Prostate gland (tissue), 2 donors: ENCODE data around the gene CTF1. TPM values are rescaled to one million over a fixed set of nuclear protein-coding genes. Genes with fewer than 3 reads are reported as not detected.

Source experiments
- DNase-seq: peaks from one replicate; pipeline ENCODE4 v3.0.0-alpha.2; 2019; ENCODE audit warnings: low spot score
- H3K27ac ChIP-seq, 2 donors: fragments of 200-600 bp; sonication (generic); 2 replicates each; pipeline ENCODE4 v1.5.1; 2017 to 2019
- H3K27me3 ChIP-seq: fragments of 200-600 bp; sonication (generic); replicated peaks from 2 replicates; pipeline ENCODE4 v1.5.1; 2019; ENCODE audit not compliant: insufficient read depth
- H3K36me3 ChIP-seq, 2 donors: fragments of 200-600 bp; sonication (generic); 1 replicate in 1 of 2; 2 replicates in 1 of 2; pipeline versions ENCODE4 v1.5.1 to v1.8.1; 2017 to 2019
- H3K4me1 ChIP-seq: fragments of 200-600 bp; sonication (generic); replicated peaks from 2 replicates; pipeline ENCODE4 v1.5.1; 2019
- H3K4me3 ChIP-seq, 2 donors: fragments of 200-600 bp; sonication (generic); 2 replicates each; pipeline ENCODE4 v1.5.1; 2017 to 2019
- H3K9me3 ChIP-seq: fragments of 200-600 bp; sonication (generic); 2 replicates; pipeline ENCODE4 v1.5.1; 2017
- CTCF ChIP-seq, 4 experiments: fragments of 200-600 bp in 2 of 4; fragments of 450-650 bp in 2 of 4; sonication (generic) in 2 of 4; IDR thresholded peaks; 1 replicate in 3 of 4; 2 replicates in 1 of 4; pipeline ENCODE4 v1.5.1; 2016 to 2019; ENCODE audit warnings: antibody characterized with exemption in 4 of 4, mild to moderate bottlenecking in 2 of 4, moderate library complexity in 2 of 4
- POLR2A ChIP-seq: fragments of 450-650 bp; IDR thresholded peaks from one replicate; pipeline ENCODE4 v1.6.1; 2016; ENCODE audit warnings: antibody characterized with exemption, mild to moderate bottlenecking
- POLR2AphosphoS5 ChIP-seq: sonication (generic); formaldehyde crosslinking; IDR thresholded peaks from one replicate; pipeline ENCODE4 v1.6.1; 2017; ENCODE audit warnings: antibody characterized with exemption
- WGBS: methylation state at CpG from one replicate; pipeline ENCODE4 v1.1.5; 2018; 5-methylcytosine and 5-hydroxymethylcytosine counted together
- intact Hi-C: fragments of 100-400 bp; cut with DNase I; formaldehyde crosslinking; loops from one replicate; pipeline ENCODE4 v1.14.2; 2022
- total RNA-seq, 2 donors: library from RNA; depleted of rRNA; stranded (reverse); fragments of >200 nt; gene quantifications; one replicate each; pipeline ENCODE4 v1.1.0, GENCODE V29; 2016

CTF1 gene
- total RNA-seq, 2 donors from 2014 or later: 9.8 to 13.9 TPM

DNA sequence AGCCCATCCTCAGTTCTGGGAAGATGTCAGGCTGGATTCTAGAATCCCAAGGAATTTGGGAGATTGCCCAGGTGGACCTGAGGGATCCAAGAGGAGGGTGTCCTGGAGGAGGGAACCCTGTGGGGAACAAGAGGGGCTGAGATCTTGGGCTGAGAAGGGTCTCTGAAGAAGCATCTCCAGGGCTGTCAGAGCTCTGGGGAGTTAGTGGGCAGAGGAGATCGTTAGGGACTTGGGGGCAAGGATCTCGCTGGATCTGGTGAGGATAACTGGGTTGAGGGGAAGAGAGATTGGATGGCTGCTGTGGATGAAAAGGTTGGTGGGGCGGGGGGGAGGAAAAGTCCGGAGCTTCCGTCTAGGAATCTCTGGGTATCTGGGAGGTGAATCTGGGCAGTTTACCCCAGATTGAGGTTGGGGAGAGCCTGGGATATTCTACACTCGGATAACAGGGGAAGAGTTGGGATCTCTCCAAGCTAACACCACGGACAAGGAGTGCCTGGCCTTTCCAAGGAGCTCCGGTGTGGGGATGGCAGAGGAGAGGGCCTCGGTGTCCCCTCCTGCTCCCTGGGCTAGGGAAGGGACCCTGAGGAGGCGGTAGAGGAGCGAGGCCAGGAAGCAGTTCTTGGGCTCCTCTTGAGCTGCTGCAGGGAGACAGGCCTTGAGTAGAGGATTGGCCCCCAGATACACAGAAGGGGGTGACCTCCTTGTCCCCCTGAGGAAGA lies 28.7 kb downstream of the CTF1 start:
- Histone ChIP-seq H3K27me3 (no peaks in the 10 kb centered on the region), H3K36me3 (peaks cover 0 to 2% of the 10 kb centered on the region in 2 donors), H3K4me3 (peak overlapping the region in 1 of 2 donors; percentile 61), H3K27ac (peak overlapping the region; percentile 92 to 96), H3K4me1 (no peaks in the 10 kb centered on the region), H3K9me3 (no peaks in the 10 kb centered on the region)
- DNase-seq: no peak
- WGBS: 55% methylated on average over 11 of the region's 11 CpGs
- no peak for TF ChIP-seq POLR2AphosphoS5
- TF ChIP-seq CTCF (IDR thresholded peaks at IDR 0.05): no peak
- no peak for TF ChIP-seq POLR2A
- intact Hi-C loops: loop anchor here (5.0 kb wide), 1 partner anchor 83 kb away; no protein-coding TSS in a partner anchor

GRCh38 chr16:30925632-30925987 lies 29.2 kb downstream of the CTF1 start:
- TF ChIP-seq POLR2AphosphoS5 (no peak), CTCF (IDR thresholded peaks at IDR 0.05) (no peak), POLR2A (no peak)
- Histone ChIP-seq H3K27ac (no peak overlapping the region), H3K4me3 (no peak overlapping the region), H3K36me3 (peaks cover 0 to 7% of the 10 kb centered on the region in 2 donors), H3K4me1 (no peaks in the 10 kb centered on the region), H3K27me3 (no peaks in the 10 kb centered on the region), H3K9me3 (no peaks in the 10 kb centered on the region)
- intact Hi-C loops: no loop called here
- WGBS: 89% methylated on average over 26 of the region's 26 CpGs
- DNase-seq: no peak

- Histone ChIP-seq H3K4me3 (no peak overlapping the region), H3K27ac (no peak overlapping the region), H3K36me3 (peaks cover 0 to 7% of the 10 kb centered on the region in 2 donors), H3K9me3 (no peaks in the 10 kb centered on the region), H3K4me1 (no peaks in the 10 kb centered on the region), H3K27me3 (no peaks in the 10 kb centered on the region)
- 71% methylated on average over 10 of the region's 10 CpGs for WGBS
- no peak for DNase-seq
- TF ChIP-seq CTCF (IDR thresholded peaks at IDR 0.05) (no peak), POLR2AphosphoS5 (no peak), POLR2A (no peak)
- intact Hi-C loops: no loop called here
Observed at GRCh38 chr16:30925995-30926811, 29.8 kb downstream of the CTF1 start.

- 84% methylated on average over 22 of the region's 22 CpGs for WGBS
- intact Hi-C loops: no loop called here
- TF ChIP-seq CTCF (IDR thresholded peaks at IDR 0.05) (no peak), POLR2A (no peak), POLR2AphosphoS5 (no peak)
- Histone ChIP-seq H3K9me3 (no peaks in the 10 kb centered on the region), H3K36me3 (peaks cover 0 to 7% of the 10 kb centered on the region in 2 donors), H3K27me3 (no peaks in the 10 kb centered on the region), H3K4me1 (no peaks in the 10 kb centered on the region), H3K4me3 (no peak overlapping the region), H3K27ac (peak overlapping the region in 1 of 2 donors; percentile 14)
- no peak for DNase-seq
Observed at GRCh38 chr16:30926937-30927788, 30.7 kb downstream of the CTF1 start.
